ENCODE results near the gene TP73. TPM values are rescaled to one million over a fixed set of nuclear protein-coding genes. Genes with fewer than 3 reads are reported as not detected.

The TP73 gene
- total RNA-seq, 1 donor from 2014 or later = 0.05 TPM

- peaks cover 95% of the 10 kb centered on the region for H3K27me3 ChIP-seq (ENCODE audit: low read depth)
- no peaks in the 10 kb centered on the region for H3K9me3 ChIP-seq (replicated peaks)
- intact Hi-C loops (cut with micrococcal nuclease) = no loop called here
- TF ChIP-seq CTCF (IDR thresholded peaks at IDR 0.05; ENCODE audit: borderline replicate concordance) = no peak
- peaks cover 14% of the 10 kb centered on the region for H3K4me1 ChIP-seq
- DNase-seq = no peak
- no peaks in the 10 kb centered on the region for H3K36me3 ChIP-seq
- H3K4me3 ChIP-seq = no peak overlapping the region
- H3K27ac ChIP-seq (replicated peaks) = no peak overlapping the region
Measured at GRCh38 chr1:3707939-3708328, 55.6 kb downstream of the TP73 start.

GRCh38 chr1:3708791-3709190, 56.5 kb downstream of the TP73 start:
- TF ChIP-seq CTCF (IDR thresholded peaks at IDR 0.05; ENCODE audit: borderline replicate concordance) = no peak
- Histone ChIP-seq H3K27ac (replicated peaks) (no peak overlapping the region), H3K4me3 (no peak overlapping the region), H3K36me3 (no peaks in the 10 kb centered on the region), H3K27me3 (ENCODE audit: low read depth) (peaks cover 86% of the 10 kb centered on the region), H3K4me1 (peaks cover 18% of the 10 kb centered on the region), H3K9me3 (replicated peaks) (no peaks in the 10 kb centered on the region)
- DNase-seq = no peak
- intact Hi-C loops (cut with micrococcal nuclease) = no loop called here

- no peaks in the 10 kb centered on the region for H3K36me3 ChIP-seq
- peaks cover 78% of the 10 kb centered on the region for H3K27me3 ChIP-seq (ENCODE audit: low read depth)
- no peak overlapping the region for H3K4me3 ChIP-seq
Measured at GRCh38 chr1:3710251-3710650, 57.9 kb downstream of the TP73 start.

GRCh38 chr1:3711381-3711779, 59.1 kb downstream of the TP73 start:
- TF ChIP-seq CTCF (IDR thresholded peaks at IDR 0.05; ENCODE audit: borderline replicate concordance) = no peak
- no peak overlapping the region for H3K4me3 ChIP-seq
- intact Hi-C loops (cut with micrococcal nuclease) = no loop called here
- peaks cover 75% of the 10 kb centered on the region for H3K27me3 ChIP-seq (ENCODE audit: low read depth)
- peaks cover 26% of the 10 kb centered on the region for H3K4me1 ChIP-seq
- H3K27ac ChIP-seq (replicated peaks) = no peak overlapping the region
- DNase-seq = no peak
- no peaks in the 10 kb centered on the region for H3K9me3 ChIP-seq (replicated peaks)
- H3K36me3 ChIP-seq = no peaks in the 10 kb centered on the region

More at GRCh38 chr1:3710251-3710650, 57.9 kb downstream of the TP73 start:
- no peaks in the 10 kb centered on the region for H3K9me3 ChIP-seq (replicated peaks)
- intact Hi-C loops (cut with micrococcal nuclease) = no loop called here
- peaks cover 26% of the 10 kb centered on the region for H3K4me1 ChIP-seq
- TF ChIP-seq CTCF (IDR thresholded peaks at IDR 0.05; ENCODE audit: borderline replicate concordance) = no peak
- no peak for DNase-seq
- H3K27ac ChIP-seq (replicated peaks) = no peak overlapping the region

- DNase-seq = no peak
- peaks cover 75% of the 10 kb centered on the region for H3K27me3 ChIP-seq (ENCODE audit: low read depth)
- TF ChIP-seq CTCF (IDR thresholded peaks at IDR 0.05; ENCODE audit: borderline replicate concordance) = no peak
Measured at GRCh38 chr1:3711780-3712451, 59.6 kb downstream of the TP73 start.

More at GRCh38 chr1:3711780-3712451, 59.6 kb downstream of the TP73 start:
- Histone ChIP-seq H3K27ac (replicated peaks) (no peak overlapping the region), H3K36me3 (no peaks in the 10 kb centered on the region), H3K4me1 (peaks cover 26% of the 10 kb centered on the region), H3K4me3 (no peak overlapping the region), H3K9me3 (replicated peaks) (no peaks in the 10 kb centered on the region)
- intact Hi-C loops (cut with micrococcal nuclease) = no loop called here

Data from left ventricle myocardium inferior (tissue), 1 donor.